GM12891 (cell line): ENCODE measurements around the gene ATP6V0A1.

Experiments
- POLR2AphosphoS5 ChIP-seq: IDR thresholded peaks from 2 replicates; pipeline ENCODE4 v1.6.1; 2011; ENCODE audit warnings: low read depth, low read length, control low read depth
- TAF1 ChIP-seq: IDR thresholded peaks from 2 replicates; pipeline ENCODE4 v1.6.1; 2011; ENCODE audit warnings: low read depth, low read length, control low read depth

DNA sequence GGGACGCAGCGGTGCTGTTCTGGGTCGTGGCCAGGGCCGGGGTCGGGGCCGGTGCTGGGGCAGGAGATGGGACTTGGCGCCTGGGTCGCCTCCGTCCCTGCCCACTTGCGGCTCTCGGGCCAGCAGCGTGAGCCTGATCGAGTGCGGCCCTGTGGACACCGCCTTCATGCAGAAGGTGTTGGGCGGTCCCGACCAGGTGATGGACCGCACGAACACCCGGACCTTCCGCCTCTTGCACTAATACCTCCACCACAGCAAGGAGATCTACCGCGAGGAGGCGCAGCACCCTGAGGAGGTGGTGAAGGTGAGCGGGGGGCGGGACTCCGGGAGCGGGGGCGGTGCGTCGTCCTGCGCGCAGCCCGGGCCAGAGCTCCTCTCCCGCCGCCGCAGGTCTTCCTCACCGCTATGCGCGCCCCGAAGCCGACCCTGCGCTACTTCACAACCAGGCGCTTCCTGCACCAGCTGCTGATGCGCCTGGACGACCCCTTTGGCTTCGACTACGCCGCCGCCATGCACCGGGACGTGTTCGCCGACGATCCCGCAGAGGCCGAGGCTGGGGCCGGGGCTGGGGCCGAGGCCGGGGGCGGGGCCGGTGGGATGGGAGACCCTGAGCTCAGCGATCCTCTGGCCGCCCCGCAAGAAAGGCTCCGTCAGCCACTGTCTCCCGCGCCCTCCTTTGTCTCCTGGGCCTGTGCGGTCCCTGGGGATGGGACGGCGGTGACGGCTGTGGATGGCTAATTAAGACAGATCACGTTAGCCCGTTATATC lies 89.6 kb downstream of the ATP6V0A1 start:
- TF ChIP-seq POLR2AphosphoS5: no peak
- TF ChIP-seq TAF1: no peak
